ENCODE results near the gene MAB21L4.

MAB21L4 gene

DNA sequence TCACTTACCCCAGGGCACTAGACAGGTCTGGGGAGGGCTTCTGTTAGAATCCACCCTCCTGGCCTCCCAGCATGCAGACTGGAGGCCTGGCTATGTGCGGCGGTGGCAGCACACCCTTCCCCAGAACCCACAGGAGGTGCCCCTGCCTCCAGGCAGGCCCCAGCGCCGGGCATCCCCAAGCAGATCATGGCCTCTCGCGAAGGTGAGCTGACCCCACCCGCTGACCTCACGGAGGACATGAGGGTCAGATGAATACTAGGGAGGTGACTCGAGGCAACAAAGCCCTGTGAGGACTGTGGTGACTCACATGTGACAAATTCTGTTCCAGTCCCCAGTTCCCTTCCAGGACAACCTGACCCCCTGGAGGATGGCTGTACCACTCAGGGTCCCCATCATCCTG, 1.9 kb downstream of the MAB21L4 start:
- DNase-seq = no peak

DNA sequence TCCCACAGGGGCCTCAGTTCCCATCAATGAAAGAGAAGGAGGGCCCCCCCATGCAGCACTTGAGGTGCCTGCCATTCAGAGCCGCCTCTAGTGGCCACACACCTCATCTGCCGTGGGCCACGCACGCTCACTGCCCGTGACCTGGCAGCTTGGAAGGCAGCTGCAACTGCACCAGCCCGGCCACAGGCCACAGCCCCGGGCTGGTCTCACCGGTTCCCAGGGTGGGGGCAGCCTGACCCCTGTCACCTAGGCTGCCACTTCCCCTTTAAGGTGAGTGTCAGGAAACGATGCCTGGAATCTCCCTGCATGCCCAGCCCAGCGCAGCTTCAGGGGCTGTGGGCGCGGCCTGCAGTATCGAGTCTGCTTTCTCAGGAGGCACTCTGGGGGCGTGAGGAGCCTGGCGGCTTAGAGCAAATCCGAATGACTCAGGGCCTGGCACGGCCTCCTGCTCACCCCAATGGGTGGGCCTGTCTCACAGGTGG, 2.6 kb downstream of the MAB21L4 start:
- DNase-seq = no peak

DNA sequence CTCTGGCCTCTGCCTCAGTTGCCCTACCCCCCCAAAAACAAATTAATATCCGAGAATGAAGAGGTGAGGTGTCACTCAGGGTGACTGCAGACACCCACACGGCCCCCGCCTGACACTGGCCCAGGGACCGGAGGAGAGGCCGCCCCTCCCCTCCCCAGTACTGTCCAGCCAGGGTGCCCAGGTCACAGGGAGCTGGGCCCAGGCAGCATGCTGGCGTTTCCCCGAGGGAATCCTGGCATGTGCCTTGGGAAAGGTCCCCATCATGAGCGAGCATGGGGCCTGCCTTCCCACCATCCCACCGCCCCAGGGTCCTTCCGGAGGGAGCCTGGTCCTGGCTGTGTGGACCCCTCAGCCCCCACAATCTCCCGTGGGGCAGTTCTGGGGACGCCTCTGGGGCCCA, 3.0 kb downstream of the MAB21L4 start:
- no peak for DNase-seq

DNA sequence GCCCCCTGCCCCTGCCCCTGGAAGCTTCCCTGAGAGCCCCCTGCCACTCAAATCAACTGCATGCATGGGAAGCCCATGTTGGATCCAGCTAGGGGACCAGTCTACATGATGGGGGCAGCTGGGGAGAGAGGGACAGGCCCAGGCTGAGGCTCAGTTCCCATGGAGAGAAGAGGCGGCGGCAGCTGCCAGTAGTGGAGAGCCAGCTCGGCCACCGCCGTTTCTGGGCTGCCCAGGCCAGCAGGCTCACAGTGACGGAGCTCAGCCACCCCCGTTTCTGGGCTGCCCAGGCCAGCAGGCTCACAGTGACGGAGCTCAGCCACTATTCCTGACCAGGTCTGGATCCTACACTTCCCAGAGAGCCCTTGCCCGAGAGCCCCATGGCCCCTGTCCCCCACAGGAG, 3.6 kb downstream of the MAB21L4 start:
- DNase-seq = no peak

DNA sequence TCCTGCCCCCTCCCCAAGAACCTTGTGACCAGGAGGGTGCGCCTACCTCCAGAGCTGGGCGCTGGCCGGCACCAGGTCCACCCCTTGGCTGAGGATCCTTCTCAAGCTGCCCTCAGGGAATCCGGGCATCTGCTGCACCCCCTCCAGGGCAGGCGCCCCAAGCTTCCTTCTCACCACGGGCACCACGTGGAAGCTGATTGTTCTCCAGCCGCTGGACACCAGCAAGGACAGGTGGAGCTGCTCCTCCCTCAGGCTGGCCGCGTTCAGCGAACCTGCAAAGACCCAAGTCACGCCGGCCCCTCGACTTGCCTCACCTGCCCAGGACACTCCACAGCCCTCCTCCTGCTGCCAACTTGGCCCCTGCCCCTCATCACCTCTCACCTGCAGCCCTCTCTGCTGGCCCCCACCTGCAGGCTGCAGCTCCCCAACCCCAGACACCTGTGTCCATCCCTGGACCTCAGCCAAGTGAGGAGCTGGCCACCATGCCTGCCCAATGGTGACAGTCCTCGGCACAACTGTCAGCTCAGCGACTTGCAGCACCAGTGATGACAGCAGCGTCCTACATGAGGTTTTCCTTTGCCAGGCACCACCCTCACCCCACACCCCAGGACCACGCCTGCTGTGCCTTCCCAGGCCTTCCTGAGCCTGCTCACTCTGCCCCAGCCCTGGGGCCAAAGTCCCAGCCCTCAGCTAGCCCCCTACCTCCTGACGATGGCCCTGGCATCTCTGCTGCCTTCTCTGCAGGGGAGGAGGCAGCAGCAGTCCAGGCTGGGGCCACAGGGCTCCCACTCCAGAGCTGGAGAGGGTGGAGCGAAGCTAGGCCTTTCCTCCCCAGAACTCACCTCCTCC, 4.2 kb downstream of the MAB21L4 start:
- DNase-seq = no peak

DNA sequence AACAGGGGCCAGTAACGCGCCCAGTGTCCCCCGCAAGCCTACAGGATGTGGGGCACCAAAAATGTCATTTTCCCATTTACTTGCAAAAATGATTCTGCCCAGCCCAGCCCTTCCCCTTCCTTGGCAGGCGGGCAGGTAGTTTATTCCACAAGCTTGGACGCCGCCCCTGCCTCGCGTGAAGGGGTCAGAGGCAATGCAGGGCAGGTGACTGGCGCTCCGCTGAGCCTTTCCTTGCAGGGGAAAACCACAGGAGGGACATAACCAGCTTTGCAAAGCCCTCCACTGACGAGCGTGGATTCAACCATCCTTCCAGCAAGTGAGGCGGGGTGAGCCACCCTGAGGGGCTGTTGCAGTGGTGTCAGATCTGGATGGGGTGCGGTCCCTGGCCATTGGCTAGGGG, 5.3 kb downstream of the MAB21L4 start:
- no peak for DNase-seq

DNA sequence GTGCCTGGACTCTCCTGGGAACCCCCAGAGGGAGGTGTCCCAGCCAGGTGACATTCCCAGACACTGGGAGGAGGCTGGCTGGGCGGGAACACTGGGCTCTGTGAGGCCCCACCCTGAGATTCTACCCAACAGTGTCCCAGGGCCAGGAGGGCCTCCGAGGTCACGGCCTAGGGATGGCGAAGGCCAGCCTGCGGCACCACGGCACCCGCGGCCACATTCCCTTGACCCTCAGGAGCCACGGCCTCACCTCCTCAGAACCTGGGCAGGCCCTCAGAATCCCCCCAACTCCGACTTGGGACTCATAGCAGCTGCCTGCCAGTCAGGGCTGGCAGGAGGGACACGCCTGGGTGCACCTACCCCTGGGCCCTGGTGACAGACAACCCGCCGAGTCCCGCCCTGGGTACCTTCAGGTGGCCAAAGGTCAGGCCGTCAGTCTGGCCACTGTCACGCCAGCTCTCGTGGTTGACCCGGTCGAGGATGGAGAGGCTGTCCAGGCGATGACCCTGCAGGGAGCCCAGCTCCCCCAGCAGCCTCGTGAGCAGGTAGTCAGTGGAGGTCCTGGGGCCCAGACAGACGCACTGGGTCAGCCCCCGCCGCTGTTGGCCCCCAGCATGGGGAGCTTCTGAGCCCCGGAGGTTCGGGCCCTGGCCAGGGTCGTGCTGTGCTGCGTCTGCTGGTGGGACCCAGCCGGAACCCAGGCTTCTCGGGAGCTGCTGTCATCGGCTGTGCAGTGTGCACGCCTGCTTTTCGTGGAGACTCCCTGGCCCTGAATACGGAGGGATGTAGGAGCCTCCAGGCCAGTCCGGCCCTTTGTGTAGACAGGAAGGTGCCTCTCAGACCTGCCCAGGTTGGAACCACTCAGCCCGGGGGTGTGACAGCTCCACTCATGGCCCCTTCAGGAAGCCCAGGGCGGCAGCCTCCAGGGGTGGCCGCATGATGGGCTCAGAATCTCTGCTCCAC, 6.1 kb downstream of the MAB21L4 start:
- no peak for DNase-seq

DNA sequence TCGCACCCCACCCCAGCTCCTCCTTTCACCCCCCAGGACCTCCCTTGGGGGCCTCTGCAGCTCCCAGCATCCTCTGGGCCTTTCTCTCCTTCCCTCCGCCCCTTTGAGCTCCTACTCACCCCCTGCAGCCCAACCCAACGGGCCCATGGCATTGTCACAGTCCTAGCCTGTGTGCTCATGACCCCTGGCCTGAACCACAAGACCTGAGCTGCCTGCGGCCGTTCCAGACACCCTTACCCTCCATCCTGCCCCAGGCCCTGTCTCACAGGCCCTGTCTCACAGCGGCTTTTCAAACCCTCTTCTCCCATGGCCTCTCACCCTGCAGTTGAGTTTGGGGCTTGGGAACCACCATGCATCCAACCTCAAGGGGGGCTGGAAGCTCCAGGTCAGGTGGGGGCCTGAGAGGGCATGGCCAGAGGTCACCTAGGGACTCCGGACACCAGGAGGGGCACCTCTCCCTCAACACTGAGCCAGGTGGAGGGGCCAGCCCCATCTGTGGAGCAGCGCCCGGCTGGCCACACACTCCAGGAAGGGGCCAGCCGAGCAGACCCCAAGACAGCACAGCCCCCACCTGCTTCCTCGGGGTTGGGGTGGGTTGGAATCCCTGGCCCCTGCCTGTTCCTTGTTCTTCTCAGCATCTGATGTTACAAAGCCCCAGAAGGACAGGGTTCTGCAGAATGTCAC, 6.9 kb downstream of the MAB21L4 start:
- DNase-seq = no peak

DNA sequence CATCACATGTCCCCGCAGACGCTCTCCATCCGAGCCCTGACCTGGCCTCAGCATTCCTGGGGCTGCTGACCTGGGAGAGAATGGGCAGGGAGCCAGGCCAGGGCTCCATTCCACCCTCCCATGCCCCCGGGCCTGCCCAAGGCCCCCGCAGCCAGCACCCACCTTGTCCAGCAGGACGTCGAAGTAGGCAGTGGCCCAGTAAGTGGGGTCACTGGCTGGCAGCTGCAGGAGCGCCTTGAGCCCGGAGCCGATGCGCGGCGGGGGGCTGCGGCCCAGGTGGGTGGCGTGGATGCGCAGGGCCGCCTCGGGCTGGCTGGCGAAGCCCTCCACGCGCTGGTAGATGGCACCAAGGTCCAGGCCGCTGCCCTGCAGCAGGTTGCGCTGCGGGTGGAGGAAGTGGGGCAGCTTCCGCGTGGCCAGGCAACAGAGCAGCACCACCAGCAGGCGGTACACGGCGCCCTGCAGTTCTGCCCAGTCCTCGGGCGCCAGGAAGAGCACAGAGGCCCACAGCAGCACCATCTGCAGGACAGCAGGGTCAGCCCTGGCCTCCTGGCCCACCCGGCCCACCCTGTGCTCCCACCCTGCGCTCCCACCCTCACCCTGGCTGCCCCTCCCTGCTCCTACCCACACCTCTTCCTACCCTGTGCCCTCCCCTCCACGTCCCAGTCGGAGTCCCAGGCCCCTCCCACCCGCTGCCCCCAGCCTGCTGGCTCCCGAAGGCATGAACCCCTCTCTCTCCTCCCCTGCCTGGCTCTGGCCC, 7.6 kb downstream of the MAB21L4 start:
- no peak for DNase-seq

DNA sequence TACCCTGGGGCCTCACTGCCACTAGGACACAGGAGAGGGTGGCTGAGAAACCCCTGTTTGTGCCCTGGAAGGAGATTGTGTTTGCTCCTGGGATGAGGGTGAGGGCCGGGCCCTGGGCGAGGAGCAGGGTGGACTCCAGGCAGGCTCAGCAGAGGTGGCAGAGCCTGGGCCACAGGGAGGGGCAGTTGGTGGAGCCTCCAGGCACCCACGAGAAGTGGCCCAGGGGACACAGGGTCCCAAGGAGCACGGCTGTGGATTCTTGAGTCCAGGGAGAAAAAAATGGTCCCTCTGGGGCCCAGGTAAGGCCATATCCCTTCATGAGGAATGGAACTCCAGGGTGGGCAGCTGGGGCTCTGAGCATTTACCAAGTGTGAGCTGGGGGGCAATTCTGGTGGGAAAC, 8.3 kb downstream of the MAB21L4 start:
- DNase-seq = no peak

DNA sequence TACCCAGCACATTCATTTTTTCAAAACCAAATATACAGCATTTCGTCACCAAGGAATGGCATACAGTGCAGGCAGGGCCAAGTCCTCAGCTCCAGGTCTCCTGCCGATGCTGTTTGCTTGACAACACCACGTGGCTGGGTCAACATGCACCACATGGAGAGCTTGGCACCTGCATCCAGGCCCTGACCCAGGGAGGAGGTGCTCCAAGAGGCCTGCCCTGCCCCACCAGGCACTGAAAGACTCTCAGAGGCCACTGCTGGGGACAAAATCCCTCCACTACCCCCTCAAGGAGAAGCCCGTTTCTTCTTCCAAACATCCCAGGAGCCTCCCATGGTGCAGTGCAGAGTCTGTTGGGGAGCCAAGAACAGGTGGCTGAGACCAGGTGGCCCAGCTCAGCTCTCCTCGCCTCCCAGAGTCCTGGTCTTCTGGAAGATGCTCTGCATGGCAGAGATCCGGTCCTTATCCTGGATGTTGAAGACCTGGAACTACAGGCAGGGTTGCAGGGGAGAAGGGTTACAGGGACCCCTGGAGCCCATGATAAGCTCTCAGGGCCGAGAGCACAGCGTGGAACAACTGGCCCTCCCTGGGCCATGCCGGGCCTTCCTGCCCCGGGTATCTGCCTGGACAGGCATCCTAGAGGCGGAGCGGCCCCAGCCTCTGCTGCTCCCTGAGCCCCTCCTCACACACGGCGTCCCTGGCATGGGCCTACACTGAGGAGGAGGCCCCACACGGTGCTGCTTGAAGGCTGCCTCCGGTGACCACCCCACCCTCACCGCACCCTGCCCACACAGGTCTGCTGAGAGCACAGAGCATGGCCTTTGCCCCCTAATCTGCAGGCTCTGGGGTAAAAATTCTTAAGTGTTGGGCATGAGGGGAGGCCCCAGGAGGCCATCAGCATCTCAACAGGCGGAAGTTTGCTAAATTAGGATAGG, 9.0 kb downstream of the MAB21L4 start:
- DNase-seq = no peak

DNA sequence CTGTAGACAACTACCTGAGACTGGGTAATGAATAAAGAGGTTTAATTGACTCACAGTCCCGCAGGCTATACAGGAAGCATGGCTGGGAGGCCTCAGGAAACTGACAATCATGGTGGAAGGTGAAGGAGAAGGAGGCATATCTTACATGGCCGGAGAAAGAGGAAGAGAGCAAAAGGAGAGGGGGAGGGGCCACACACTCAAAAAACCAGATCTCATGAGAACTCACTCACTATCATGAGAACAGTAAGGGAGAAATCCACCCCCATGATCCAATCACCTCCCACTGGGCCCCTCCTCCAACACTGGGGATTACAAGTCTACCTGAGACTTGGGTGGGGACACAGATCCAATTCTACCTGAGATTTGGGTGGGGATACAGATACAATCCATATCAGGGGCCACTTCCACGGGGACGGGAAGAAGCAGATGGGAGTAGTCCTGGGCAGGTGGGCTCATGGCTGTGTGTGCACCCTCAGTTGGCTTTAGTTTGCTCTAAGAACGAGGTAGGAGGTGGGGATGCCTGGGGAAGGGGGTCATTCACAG, 9.9 kb downstream of the MAB21L4 start:
- DNase-seq = peak; percentile 3

DNA sequence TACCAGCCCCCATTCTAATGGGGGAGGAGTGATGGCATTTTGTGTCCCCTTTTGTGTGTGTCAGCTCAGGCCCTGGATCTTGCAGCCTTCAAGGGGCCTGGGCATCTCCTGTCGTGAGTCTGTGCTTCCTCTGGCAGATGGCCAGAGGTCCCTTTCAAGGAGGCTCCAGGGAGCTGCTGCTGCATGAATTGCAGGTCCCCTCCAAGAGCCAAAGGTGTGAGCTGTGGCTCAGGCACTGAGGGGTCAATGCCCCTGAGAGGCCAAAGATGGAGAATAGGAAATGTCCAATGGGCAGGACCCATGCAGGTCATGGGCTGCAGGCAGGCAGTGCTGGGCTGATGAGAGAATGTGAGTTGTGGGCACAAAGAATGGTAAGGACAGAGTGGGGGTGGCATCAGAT, 10.4 kb downstream of the MAB21L4 start:
- no peak for DNase-seq

DNA sequence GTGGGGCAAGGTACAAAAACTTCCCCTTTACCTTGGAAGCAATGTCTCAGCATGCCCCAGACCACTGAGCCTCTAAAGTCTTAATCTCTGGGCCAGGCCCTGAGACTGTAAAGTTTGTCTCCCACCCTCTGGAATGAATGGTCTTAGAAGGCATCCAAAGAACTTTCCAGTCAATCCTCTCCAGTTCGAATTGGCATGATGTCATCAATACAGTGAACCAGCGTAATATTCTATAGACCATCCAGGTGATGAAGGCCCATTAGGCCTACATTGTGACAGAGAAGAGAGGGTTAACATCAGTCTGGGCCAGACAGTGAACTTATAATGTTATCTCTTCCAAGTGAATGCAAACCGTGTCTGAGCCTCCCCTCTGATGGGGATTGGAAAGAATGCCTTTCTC, 11.2 kb downstream of the MAB21L4 start:
- DNase-seq = no peak

DNA sequence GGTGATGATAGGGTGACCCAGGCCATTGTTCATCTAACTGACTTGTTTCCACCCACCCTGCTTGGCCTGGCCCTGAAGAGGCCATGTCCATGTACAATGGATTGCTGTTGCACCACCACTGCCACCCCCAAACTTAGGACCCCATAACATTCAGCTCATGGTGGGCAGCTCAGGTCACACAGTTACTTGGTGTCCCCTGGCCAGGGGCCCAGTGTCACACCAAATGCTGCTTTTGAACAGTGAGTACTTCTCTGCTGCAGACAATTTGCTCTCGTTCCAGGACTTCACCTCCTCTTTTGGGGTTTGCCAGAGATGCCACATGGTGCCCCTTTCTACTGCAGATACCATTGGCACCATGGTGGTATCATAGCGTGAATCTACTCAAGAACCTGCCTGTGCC, 11.7 kb downstream of the MAB21L4 start:
- no peak for DNase-seq

DNA sequence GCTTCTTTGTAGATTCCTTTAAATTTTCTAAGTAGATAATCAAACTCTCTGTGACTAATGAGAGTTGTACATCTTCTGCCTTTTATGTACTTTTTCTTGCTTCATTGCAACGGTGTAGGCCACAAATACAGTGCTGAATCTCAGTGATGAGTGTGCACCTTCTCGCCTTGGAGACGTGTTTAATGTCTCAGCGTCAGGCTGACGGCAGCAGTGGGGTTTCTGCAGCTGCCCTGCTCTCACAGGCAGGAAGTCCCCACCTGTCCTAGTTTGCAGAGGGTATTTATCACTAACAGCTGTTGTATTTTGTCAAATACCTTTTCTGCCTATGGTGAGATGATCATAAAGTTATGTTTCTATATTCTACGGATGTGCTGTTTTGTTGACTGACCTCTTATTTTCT, 14.0 kb downstream of the MAB21L4 start:
- DNase-seq = no peak

DNA sequence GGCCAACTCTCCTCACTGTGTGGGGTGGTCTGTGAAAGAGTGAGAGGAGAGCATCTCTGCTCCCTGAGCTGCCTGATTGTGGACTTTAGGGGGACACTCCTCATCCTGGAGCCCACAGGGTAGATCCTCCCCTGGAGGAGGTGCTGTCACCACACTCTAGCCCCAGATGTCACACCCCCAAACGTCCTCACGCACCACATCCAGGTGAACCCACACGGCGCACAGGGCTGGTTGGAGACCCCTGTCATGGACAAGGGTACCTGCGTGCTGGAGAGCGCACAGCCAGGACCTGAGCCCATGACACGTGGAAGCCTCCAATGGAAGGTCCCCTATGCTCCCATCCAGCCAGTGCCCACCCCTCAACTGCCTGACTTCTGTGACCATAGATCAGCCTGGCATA, 16.9 kb downstream of the MAB21L4 start:
- DNase-seq = no peak

DNA sequence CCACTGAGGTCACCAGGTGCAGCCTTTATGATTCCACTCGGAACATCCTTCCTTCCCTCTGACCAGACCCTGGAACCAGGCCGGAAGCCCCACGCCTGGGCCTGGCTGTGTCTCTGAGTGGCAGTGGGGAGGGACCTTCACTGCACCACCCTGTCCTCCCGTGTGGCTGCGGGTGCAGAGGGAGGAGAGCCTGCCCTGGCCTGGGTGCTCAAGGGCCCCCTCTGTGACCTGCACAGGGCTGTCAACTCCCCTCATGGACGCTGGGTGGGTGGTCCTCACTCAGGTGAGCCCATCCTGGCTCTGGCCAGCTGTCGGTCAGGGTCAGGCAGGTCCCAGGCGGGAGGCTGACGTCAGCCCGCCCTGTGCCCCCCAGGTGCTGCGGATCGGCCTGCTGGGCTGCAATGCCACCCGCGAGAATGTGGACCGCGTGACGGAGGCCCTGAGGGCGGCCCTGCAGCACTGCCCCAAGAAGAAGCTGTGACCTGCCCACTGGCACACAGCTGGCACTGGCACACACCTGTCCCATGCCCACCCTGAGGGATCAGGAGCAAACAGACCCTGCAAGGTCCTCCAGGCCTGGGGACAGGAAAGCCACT, 17.5 kb downstream of the MAB21L4 start:
- no peak for DNase-seq

DNA sequence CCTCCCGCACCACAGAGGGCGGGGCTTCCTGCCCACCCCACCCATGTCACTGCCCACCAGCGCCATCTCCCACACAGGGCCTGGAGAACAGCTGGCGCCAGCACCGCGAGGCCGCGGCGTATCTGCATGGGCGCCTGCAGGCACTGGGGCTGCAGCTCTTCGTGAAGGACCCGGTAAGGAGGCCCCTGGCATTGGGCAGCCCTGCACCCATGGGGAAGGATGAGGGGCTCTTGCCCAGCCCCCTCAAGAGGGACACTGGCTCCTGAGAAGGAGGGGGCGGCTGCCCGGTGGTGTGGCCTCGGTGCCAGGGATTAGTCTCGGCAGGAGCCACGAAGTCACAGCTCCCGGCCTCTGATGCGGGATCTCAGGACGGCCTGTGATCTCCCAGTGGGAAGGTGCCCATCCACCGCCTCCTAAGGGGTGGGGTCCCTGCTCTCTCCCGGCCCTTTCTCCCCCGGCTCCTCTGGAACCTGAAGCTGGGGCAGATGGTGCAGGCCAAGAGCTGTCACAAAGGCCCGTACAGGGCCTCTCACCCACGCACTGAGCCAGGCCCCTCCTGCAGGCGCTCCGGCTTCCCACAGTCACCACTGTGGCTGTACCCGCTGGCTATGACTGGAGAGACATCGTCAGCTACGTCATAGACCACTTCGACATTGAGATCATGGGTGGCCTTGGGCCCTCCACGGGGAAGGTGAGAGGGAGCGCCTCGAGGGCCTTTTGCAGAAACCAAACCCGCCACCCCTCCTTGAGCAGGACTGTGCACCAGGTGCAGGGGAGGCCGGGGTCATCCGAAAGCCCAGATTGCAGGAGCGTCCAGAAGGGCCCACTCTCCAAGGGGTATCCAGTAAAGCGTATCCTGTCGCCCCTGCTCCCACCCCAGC, 18.3 kb downstream of the MAB21L4 start:
- no peak for DNase-seq

Data from hematopoietic multipotent progenitor cell treated with erythropoietin and hydrocortisone succinate and interleukin-3 and kit ligand, for 8 days (in vitro differentiated cells).